Left hindlimb (tissue), 1 donor: Measurements from ENCODE around the gene TTLL11.

ENCODE experiments used
- DNase-seq: peaks from one replicate; pipeline ENCODE4 v3.0.0-alpha.2; 2018

Gene TTLL11

GRCh38 chr9:121844562-121844961 lies 248.5 kb downstream of the TTLL11 start:
- DNase-seq, result no peak

- DNase-seq, result no peak
Observed at GRCh38 chr9:121844098-121844497, 249.0 kb downstream of the TTLL11 start.

- no peak for DNase-seq
Observed at GRCh38 chr9:121842612-121842978, 250.5 kb downstream of the TTLL11 start.

- no peak for DNase-seq
Observed at GRCh38 chr9:121841771-121842611, 251.1 kb downstream of the TTLL11 start.

- no peak for DNase-seq
Observed at GRCh38 chr9:121840838-121841760, 252.0 kb downstream of the TTLL11 start.

- DNase-seq, result no peak
Observed at GRCh38 chr9:121839726-121840500, 253.2 kb downstream of the TTLL11 start.

GRCh38 chr9:121838746-121839669 lies 254.1 kb downstream of the TTLL11 start:
- DNase-seq, result no peak

- DNase-seq, result no peak
Observed at GRCh38 chr9:121837113-121837961, 255.8 kb downstream of the TTLL11 start.

- DNase-seq, result no peak
Observed at GRCh38 chr9:121836366-121836885, 256.7 kb downstream of the TTLL11 start.

- no peak for DNase-seq
Observed at GRCh38 chr9:121835587-121836365, 257.3 kb downstream of the TTLL11 start.

- no peak for DNase-seq
Observed at GRCh38 chr9:121833061-121833460, 260.0 kb downstream of the TTLL11 start.

GRCh38 chr9:121831869-121832268 lies 261.2 kb downstream of the TTLL11 start:
- DNase-seq, result no peak

- no peak for DNase-seq
Observed at GRCh38 chr9:121830441-121831140, 262.5 kb downstream of the TTLL11 start.

- no peak for DNase-seq
Observed at GRCh38 chr9:121827251-121827967, 265.7 kb downstream of the TTLL11 start.

- DNase-seq, result no peak
Observed at GRCh38 chr9:121826711-121827110, 266.4 kb downstream of the TTLL11 start.

GRCh38 chr9:121825031-121825691 lies 267.9 kb downstream of the TTLL11 start:
- no peak for DNase-seq

- no peak for DNase-seq
Observed at GRCh38 chr9:121824651-121825030, 268.5 kb downstream of the TTLL11 start.
